GM20431 (cell line): ENCODE data around the gene DLL1.

Source experiments
- in situ Hi-C: fragments of 300-500 bp; cut with MseI, MboI; formaldehyde crosslinking; loops from one replicate; pipeline ENCODE4 v1.15.0; 2020; ENCODE audit warnings: low sequenced_read_pairs; ENCODE audit not compliant: unreplicated experiment

Gene DLL1

DNA sequence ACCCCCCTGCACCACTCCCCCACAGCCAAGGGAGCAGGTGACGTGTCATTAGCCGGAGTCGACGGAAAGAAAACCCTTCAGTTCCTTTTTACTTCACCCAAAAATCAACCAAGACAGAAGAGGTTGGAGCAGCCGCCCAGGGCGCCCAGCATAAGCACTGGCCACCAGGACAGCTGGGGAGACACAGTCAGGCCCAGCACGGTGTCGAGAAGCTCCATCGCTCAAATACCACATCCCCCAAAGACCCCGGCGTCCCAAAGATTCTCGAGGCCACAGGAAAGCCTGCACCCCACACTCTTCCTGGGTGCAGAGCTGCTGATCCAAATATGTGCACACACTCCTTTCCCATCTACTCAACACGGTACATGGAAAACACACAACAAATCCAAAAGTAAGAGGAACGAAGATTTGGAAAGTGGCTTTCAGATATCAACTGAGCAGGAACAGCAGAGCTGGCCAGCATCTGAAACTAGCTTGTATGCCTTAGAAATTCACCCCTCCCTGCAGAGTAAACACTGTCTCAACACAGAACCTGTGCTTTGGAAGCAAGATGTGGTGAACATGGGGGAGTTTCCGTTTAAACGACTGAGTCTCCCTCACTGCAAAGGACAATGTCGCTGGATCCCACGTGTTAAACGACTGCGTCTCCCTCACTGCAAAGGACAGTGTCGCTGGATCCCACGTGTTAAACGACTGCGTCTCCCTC, 54.6 kb downstream of the DLL1 start:
- in situ Hi-C loops, result no loop called here

DNA sequence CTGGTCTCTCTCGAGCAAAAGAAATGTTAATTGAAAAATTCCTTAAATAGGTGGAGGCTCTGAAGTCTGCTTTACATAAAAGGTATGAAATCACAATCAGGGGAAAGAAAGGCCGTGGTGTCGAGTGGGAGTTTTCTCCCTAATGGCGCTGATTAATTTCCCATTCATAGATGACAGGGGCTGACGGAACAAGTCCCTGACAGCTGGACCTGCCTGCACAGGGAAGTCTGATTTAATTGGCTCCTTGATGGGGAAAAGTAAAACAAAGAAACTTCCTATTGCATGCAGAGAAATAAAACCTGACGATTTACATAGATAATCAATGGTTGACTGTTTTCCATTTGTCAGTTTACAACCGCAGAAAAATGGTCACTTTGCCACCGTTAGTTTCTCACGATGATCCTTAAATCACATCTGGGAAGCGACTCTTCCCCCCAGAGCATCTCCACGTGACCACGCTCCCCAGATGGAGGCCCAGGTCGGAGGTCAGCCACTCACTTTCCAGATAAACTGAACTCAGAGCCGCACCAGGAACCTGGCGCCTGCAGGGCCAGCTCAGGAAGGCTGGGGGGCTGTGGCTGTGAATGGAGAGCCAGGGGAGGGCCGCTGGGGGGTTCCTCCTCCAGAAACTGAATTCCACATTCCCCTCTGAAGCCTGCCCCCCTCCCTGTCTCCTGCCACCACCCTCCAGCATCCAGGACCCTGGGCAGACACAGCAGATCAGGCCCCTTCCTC, 55.3 kb downstream of the DLL1 start:
- in situ Hi-C loops, result no loop called here

DNA sequence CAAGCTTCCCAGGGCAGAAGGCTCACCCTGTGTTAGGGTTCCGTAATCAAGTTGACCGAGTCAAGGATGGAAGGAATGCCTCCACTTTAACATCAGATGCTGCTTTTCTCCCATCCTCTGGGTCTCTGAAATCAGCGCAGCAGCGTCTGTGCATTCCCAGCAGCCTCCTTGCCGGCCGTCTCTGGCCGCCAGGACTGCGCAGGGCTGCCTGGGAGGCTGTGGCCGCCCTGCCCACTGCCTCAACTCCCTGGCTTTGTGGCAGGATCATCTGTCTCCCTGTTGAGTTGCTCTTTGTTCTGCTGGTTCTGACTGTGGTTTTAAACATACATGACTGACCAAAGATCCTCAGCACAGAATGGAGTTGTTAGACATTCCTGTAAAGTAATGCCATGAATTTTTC, 56.5 kb downstream of the DLL1 start:
- in situ Hi-C loops, result no loop called here

DNA sequence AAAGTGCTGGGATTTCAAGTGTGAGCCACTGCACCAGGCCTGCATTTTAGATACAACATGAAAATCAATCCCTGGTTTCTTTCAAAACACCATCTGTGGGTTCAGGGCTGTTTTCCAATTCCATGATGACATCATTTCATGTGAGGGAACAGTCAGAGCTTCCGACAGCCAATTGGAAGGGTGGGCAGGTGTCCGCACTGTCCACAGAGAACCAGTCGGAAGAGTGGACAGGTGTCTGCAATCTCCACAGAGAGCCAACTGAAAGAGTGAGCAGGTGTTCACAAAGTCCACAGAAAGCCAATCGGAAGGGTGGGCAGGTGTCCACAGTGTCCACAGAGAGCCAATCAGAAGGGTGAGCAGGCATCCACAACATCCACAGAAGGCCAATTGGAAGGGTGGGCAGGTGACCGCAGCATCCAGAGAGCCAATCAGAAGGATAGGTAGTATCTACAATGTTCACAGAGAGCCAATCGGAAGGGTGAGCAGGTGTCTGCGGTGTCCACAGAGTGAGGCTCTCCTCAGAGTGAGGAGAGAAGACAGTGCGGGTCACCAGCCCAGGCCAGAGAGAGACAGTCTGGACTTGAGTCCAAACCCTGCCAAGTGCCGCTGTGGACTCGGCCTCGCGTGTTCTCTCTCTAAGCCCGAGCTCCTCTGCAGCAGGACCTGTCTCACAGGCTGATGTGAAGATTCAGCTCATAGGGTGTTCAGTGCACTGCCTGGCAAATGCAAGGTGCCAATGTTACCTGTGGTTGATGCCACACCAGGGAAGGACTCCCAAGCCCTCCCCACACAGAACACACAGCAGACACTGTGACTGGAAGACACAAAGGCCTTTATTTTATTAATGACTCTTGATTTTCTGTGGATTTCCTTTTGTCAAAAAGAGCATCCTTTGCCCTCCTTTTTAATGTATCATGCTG, 57.3 kb downstream of the DLL1 start:
- in situ Hi-C loops, result no loop called here
